Fibroblast of lung (primary cell): ENCODE results near the gene AGGF1. TPM values are rescaled to one million over a fixed set of nuclear protein-coding genes. Genes with fewer than 3 reads are reported as not detected.

ENCODE experiments used
- DNase-seq, 2 donors: peaks; one replicate each; pipeline versions ENCODE4 v3.0.0 to v3.0.0-alpha.2; 2010; ENCODE audit warnings: low read depth in 2 of 2
- H2AFZ ChIP-seq: 2 replicates; pipeline ENCODE4 v1.5.1; 2012; ENCODE audit warnings: low read length, control low read depth, inconsistent platforms
- H3K27ac ChIP-seq: 2 replicates; pipeline ENCODE4 v1.5.1; 2011; ENCODE audit warnings: low read length, control low read depth; ENCODE audit not compliant: insufficient read depth
- H3K27me3 ChIP-seq: 2 replicates; pipeline ENCODE4 v1.5.1; 2011; ENCODE audit warnings: mild to moderate bottlenecking, low read length; ENCODE audit not compliant: control insufficient read depth, insufficient read depth
- H3K36me3 ChIP-seq: 2 replicates; pipeline ENCODE4 v1.5.1; 2011; ENCODE audit warnings: low read length; ENCODE audit not compliant: control insufficient read depth, insufficient read depth
- H3K4me1 ChIP-seq: 2 replicates; pipeline ENCODE4 v1.5.1; 2011; ENCODE audit warnings: low read length; ENCODE audit not compliant: control insufficient read depth, insufficient read depth; ENCODE audit errors: extremely low read depth
- H3K4me2 ChIP-seq: 2 replicates; pipeline ENCODE4 v1.5.1; 2011; ENCODE audit warnings: low read length, control low read depth; ENCODE audit not compliant: insufficient read depth; ENCODE audit errors: extremely low read depth
- H3K4me3 ChIP-seq, 4 experiments: fragments of 200-600 bp in 1 of 4; sonication (generic) in 1 of 4; replicated peaks in 1 of 4; 2 replicates each; pipeline ENCODE4 v1.5.1; 2011 to 2016; ENCODE audit warnings: low read length in 4 of 4, low read depth in 3 of 4, mild to moderate bottlenecking in 3 of 4, control low read depth in 2 of 4, inconsistent platforms in 1 of 4, mixed read lengths in 1 of 4; ENCODE audit not compliant: insufficient read depth in 1 of 4; ENCODE audit errors: control extremely low read depth in 1 of 4
- H3K79me2 ChIP-seq: 2 replicates; pipeline ENCODE4 v1.5.1; 2012; ENCODE audit warnings: mild to moderate bottlenecking, low read length, inconsistent platforms; ENCODE audit not compliant: control insufficient read depth, insufficient read depth
- H3K9ac ChIP-seq: 2 replicates; pipeline ENCODE4 v1.5.1; 2011; ENCODE audit warnings: mild to moderate bottlenecking, low read length, control low read depth; ENCODE audit not compliant: insufficient read depth
- H3K9me3 ChIP-seq: 2 replicates; pipeline ENCODE4 v1.5.1; 2012; ENCODE audit warnings: low read depth, low read length; ENCODE audit not compliant: control insufficient read depth, insufficient read depth
- H4K20me1 ChIP-seq: 2 replicates; pipeline ENCODE4 v1.5.1; 2011; ENCODE audit warnings: low read length; ENCODE audit not compliant: control insufficient read depth, insufficient read depth; ENCODE audit errors: extremely low read depth
- CTCF ChIP-seq, 2 donors: IDR thresholded peaks in 1 of 2; conservative IDR thresholded peaks in 1 of 2; 1 replicate in 1 of 2; 2 replicates in 1 of 2; pipeline ENCODE4 v1.5.1; 2011 to 2012; ENCODE audit warnings: low read length in 2 of 2, control low read depth in 1 of 2, inconsistent platforms in 1 of 2, low read depth in 1 of 2, mild to moderate bottlenecking in 1 of 2
- EZH2 ChIP-seq: IDR thresholded peaks from 2 replicates; pipeline ENCODE4 v1.5.1; 2012; ENCODE audit warnings: low read length, control low read depth, mild to moderate bottlenecking; ENCODE audit errors: missing control alignments
- polyA plus RNA-seq, 2 donors: library from polyadenylated mRNA; depleted of rRNA in 1 of 2; stranded (reverse) in 1 of 2; unstranded in 1 of 2; fragments of >200 nt; gene quantifications; 2 replicates each; pipeline ENCODE4 v1.2.1, GENCODE V29; 2011 to 2012; ENCODE audit warnings: missing spikeins in 1 of 2
- total RNA-seq: library from RNA; depleted of rRNA; stranded (reverse); fragments of >200 nt; gene quantifications from 2 replicates; pipeline ENCODE4 v1.2.1, GENCODE V29; 2014

Gene AGGF1
- total and polyA plus RNA-seq, 2 donors (not counting 1 experiment from before 2014, with no cell fraction given): 15.5 to 25.1 TPM

- no peak for TF ChIP-seq CTCF (conservative IDR thresholded peaks at IDR 0.05 in 1 of 2, IDR thresholded peaks at IDR 0.05 in 1 of 2; ENCODE audit: low read depth in 1 of 2, low read length in 2 of 2)
- no peak for TF ChIP-seq EZH2
- no peaks in the 10 kb centered on the region for H3K36me3 ChIP-seq
- H3K27me3 ChIP-seq: no peaks in the 10 kb centered on the region
- no peaks in the 10 kb centered on the region for H3K9me3 ChIP-seq
- no peak overlapping the region for H3K4me2 ChIP-seq
- H3K4me1 ChIP-seq: peaks cover 3% of the 10 kb centered on the region
- H3K79me2 ChIP-seq: no peaks in the 10 kb centered on the region
- no peak overlapping the region for H3K4me3 ChIP-seq
- H3K9ac ChIP-seq: no peak overlapping the region
- no peak overlapping the region for H2AFZ ChIP-seq
- no peak overlapping the region for H3K27ac ChIP-seq
- H4K20me1 ChIP-seq: no peaks in the 10 kb centered on the region
- no peak for DNase-seq
Observed at GRCh38 chr5:77080905-77081304, 50.7 kb downstream of the AGGF1 start.

GRCh38 chr5:77082280-77082679, 52.1 kb downstream of the AGGF1 start:
- no peaks in the 10 kb centered on the region for H3K79me2 ChIP-seq
- no peaks in the 10 kb centered on the region for H3K36me3 ChIP-seq
- H3K4me3 ChIP-seq: no peak overlapping the region
- H3K4me2 ChIP-seq: no peak overlapping the region
- H3K9ac ChIP-seq: no peak overlapping the region
- H2AFZ ChIP-seq: no peak overlapping the region
- H4K20me1 ChIP-seq: no peaks in the 10 kb centered on the region
- H3K4me1 ChIP-seq: no peaks in the 10 kb centered on the region
- TF ChIP-seq CTCF (conservative IDR thresholded peaks at IDR 0.05 in 1 of 2, IDR thresholded peaks at IDR 0.05 in 1 of 2; ENCODE audit: low read depth in 1 of 2, low read length in 2 of 2) (no peak), EZH2 (no peak)
- no peaks in the 10 kb centered on the region for H3K9me3 ChIP-seq
- DNase-seq: no peak
- H3K27me3 ChIP-seq: no peaks in the 10 kb centered on the region
- no peak overlapping the region for H3K27ac ChIP-seq

GRCh38 chr5:77083088-77083487, 52.9 kb downstream of the AGGF1 start:
- Histone ChIP-seq H3K4me2 (no peak overlapping the region), H3K9me3 (no peaks in the 10 kb centered on the region), H3K4me3 (no peak overlapping the region), H3K9ac (no peak overlapping the region), H3K4me1 (peaks cover 4% of the 10 kb centered on the region), H3K36me3 (no peaks in the 10 kb centered on the region), H2AFZ (no peak overlapping the region), H3K27ac (no peak overlapping the region), H3K27me3 (no peaks in the 10 kb centered on the region), H4K20me1 (no peaks in the 10 kb centered on the region), H3K79me2 (no peaks in the 10 kb centered on the region)
- TF ChIP-seq CTCF (conservative IDR thresholded peaks at IDR 0.05 in 1 of 2, IDR thresholded peaks at IDR 0.05 in 1 of 2; ENCODE audit: low read depth in 1 of 2, low read length in 2 of 2): no peak
- no peak for TF ChIP-seq EZH2
- no peak for DNase-seq
